Right lobe of liver (tissue), 4 donors: ENCODE measurements around the gene SMARCC1.

Experiments used
- CTCF ChIP-seq, 4 donors: fragments of 200-600 bp in 3 of 4; fragments of 450-650 bp in 1 of 4; IDR thresholded peaks; one replicate each; pipeline versions ENCODE4 v1.5.1 to v1.8.0; 2016 to 2022; ENCODE audit warnings: antibody characterized with exemption in 4 of 4, mild to moderate bottlenecking in 2 of 4
- POLR2A ChIP-seq: fragments of 450-650 bp; IDR thresholded peaks from one replicate; pipeline ENCODE4 v1.6.1; 2017; ENCODE audit warnings: antibody characterized with exemption, mild to moderate bottlenecking
- donor health status: DM: no; HTN: no; CAD: no.
- donor health status: DM: no; HTN: no; CAD: no.
- donor health status: DM: no; HTN: yes; CAD: no.

- TF ChIP-seq CTCF (IDR thresholded peaks at IDR 0.05), result no peak
- no peak for TF ChIP-seq POLR2A
Observed at GRCh38 chr3:47580481-47580880, 201.2 kb downstream of the SMARCC1 start.
